Uterus (tissue), 2 donors: ENCODE data around the gene DHX8.

Experiments used
- CTCF ChIP-seq, 4 experiments: fragments of 200-600 bp in 2 of 4; fragments of 450-650 bp in 2 of 4; sonication (generic) in 2 of 4; IDR thresholded peaks; one replicate each; pipeline ENCODE4 v1.5.1; 2016 to 2019; ENCODE audit warnings: antibody characterized with exemption in 4 of 4, mild to moderate bottlenecking in 2 of 4, moderate library complexity in 1 of 4
- POLR2A ChIP-seq, 2 donors: fragments of 450-650 bp; IDR thresholded peaks; one replicate each; pipeline ENCODE4 v1.6.1; 2016; ENCODE audit warnings: antibody characterized with exemption in 2 of 2, mild to moderate bottlenecking in 1 of 2, moderate library complexity in 1 of 2

GRCh38 chr17:43482103-43483012, 1.4 kb upstream of the DHX8 start:
- TF ChIP-seq CTCF (IDR thresholded peaks at IDR 0.05) (no peak), POLR2A (IDR thresholded peaks at IDR 0.05) (no peak)
